SK-MEL-5 (cell line): ENCODE measurements around the gene ACTR3C. TPM values are rescaled to one million over a fixed set of nuclear protein-coding genes. Genes with fewer than 3 reads are reported as not detected.
"Not testable (repeated sequence)": the region's sequence is repeated elsewhere in the genome, so short reads cannot be mapped to it uniquely, and the experiment has no call there.

Source experiments
- DNase-seq: peaks from one replicate; pipeline ENCODE4 v3.0.0-alpha.2; 2016; ENCODE audit warnings: low read depth, low spot score
- in situ Hi-C: cut with HindIII; loops from 2 replicates; pipeline ENCODE4 v1.10.0; 2016; ENCODE audit warnings: low sequenced_read_pairs, high pct_unique_total_duplicates, low pct_unique_long_range_greater_than_20kb
- total RNA-seq: library from RNA; depleted of rRNA; stranded (reverse); fragments of >200 nt; shearing (Covaris generic); gene quantifications from 2 replicates; pipeline ENCODE4 v1.2.3, GENCODE V29; 2014

ACTR3C gene
- total RNA-seq, 1 experiment from 2014 or later = not detected

GRCh38 chr7:150270101-150270824 lies 53.1 kb downstream of the ACTR3C start:
- in situ Hi-C loops, DNase-seq: not testable (repeated sequence)

GRCh38 chr7:150268798-150269197 lies 54.5 kb downstream of the ACTR3C start:
- in situ Hi-C loops, DNase-seq: not testable (repeated sequence)

GRCh38 chr7:150268287-150268686 lies 55.1 kb downstream of the ACTR3C start:
- in situ Hi-C loops, DNase-seq: not testable (repeated sequence)

GRCh38 chr7:150266953-150267665 lies 56.2 kb downstream of the ACTR3C start:
- peak; percentile 9 for DNase-seq
- in situ Hi-C loops = not testable (repeated sequence)

- in situ Hi-C loops, DNase-seq: not testable (repeated sequence)
These were observed 60.7 kb downstream of the ACTR3C start for GRCh38 chr7:150262656-150263055.

DNA sequence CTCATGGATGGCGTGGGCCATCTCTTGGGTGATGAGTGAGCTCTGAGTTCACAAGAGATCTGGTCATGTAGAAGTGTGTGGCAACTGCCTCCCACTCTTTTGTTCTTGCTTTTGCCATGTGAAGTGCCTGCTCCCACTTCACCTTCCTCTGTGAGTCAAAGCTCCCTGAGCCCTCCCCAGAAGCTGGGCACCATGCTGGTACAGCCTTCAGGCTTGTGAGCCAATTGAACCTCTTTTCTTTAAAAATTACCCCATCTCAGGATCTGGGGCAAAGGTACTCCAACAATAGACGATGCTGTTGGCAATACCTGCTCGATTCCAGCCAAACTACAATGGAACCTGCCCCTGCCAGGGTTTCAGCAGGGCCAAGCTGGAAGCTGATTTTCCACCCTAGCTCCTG lies 75.6 kb downstream of the ACTR3C start:
- DNase-seq, in situ Hi-C loops: not testable (repeated sequence)

- in situ Hi-C loops, DNase-seq: not testable (repeated sequence)
These were observed 78.1 kb downstream of the ACTR3C start for GRCh38 chr7:150245208-150245607.

DNA sequence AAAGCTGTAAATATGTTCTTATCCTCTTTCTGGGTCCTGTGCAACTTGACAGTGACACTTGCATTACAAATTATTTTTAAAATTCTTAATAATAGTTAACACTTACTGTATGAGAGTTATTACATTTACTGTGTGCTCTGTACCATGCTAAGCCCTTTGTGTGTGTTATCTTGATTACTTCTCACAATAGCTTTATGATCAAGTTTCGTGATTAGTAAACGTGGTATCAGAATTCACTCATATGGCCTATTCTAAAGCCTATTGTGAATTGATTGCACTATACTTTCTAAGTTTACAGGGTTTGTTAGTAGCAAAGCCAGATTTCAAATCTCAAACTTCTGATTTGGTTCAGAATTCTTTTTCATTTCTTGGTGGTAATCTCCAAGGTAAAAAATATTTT lies 80.4 kb downstream of the ACTR3C start:
- in situ Hi-C loops = not testable (repeated sequence)

GRCh38 chr7:150225444-150225843 lies 97.9 kb downstream of the ACTR3C start:
- in situ Hi-C loops, DNase-seq: not testable (repeated sequence)

More for the DNA sequence above, 80.4 kb downstream of the ACTR3C start:
- DNase-seq = not testable (repeated sequence)

DNA sequence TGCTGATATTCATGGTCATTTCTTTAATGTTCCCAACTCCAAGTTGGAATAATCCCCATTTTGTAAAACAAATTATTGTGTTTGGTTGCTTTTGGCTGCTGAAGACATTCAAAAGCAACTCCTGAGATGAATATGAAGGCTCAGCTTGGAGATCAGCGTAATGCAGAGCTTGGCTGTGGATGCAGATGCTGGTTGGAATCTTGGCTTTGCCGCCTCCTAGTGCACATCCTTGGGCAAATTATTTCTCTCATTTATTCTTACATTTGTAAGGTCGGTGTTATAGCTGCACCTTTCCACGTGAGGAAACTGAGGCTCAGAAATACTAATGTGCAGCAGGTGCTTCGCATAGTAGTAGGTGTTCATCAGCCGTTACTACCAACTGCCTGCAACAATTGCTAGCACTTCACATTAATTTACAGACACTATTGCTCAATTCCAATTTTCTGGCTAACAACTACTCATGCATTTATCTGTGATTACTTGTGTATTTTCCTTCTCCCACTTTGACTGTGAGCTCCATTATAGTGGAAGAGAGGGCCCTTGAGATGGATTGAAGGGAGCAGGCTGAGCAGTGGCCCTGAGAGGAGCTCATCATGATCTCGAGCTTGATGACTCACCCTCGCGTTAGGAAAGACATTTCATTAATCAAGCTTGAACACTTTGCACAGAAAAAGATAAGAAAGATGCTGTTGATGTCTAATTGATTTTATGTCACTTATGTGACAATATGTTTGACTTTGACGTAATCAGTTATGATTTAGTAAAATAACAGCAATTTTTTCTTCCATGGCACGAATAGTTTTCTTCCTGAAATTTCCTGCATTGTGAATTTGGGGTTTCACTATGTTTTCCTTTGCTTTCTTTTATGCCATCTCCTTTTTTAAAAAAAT lies 101.0 kb downstream of the ACTR3C start:
- peak; percentile 63 for DNase-seq
- in situ Hi-C loops = not testable (repeated sequence)

DNA sequence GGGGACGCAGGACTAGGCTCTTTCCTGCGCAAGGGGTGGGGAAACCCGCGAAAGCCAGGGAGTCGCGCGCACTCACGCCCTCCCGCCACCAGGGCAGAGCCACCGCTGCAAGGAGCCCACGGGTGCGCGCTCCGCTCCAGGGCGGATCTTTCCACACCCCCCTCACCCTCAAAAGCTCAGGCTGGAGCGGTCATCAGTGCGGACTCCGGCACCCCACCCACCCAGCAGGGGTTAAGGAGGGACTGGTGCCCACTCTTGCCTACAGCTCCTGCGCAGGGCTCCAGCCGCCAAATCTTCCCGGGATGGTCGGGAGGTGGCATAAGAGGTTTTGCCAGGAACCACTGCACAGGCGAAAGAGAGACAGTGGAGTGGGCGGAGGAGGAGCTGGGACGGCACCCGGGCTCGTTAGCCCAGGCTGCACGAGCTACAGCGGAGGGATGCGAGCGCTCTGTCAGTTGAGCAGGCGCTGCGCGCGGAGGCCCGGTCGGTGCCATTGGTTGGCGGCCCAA lies 102.6 kb downstream of the ACTR3C start:
- in situ Hi-C loops, DNase-seq: not testable (repeated sequence)

DNA sequence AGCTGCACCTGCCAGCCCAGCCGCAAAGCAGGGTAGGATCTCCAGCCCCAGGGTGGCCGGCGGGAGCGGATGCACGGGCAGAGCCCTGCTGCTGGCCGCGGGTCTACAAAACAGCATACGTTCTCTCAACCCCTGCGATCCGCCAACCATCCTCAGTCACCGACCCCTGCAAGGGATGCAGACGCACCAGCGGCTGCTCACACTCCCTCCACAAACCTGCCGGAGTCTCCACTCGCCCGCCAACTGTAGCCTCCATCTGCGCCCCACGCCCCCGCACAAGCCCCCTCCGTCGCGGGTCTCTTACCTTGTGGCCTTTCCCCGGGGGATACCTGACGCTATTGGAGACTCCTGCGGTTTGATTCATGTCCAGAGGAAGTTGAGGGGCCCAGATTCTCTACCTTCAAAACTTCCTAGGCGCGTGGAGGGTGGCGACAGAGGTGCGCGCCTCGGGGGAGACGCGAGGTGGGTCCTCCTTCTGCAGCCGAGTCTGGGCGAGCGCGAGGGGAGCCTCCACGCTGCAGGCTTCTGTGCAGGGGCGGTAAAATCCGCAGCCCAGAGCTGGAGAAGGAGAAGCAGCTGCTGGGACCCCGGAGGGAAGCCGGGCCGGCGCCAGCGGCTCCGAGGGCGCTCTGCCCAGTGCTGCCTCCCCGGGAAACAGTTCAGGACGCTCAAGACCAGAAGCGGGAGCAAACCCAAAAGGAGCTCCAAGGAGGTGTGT lies 103.2 kb downstream of the ACTR3C start:
- in situ Hi-C loops, DNase-seq: not testable (repeated sequence)

GRCh38 chr7:150206848-150207247 lies 116.5 kb downstream of the ACTR3C start:
- in situ Hi-C loops = not testable (repeated sequence)

GRCh38 chr7:150205866-150206265 lies 117.5 kb downstream of the ACTR3C start:
- in situ Hi-C loops, DNase-seq: not testable (repeated sequence)

More at GRCh38 chr7:150206848-150207247, 116.5 kb downstream of the ACTR3C start:
- DNase-seq = not testable (repeated sequence)

GRCh38 chr7:150204577-150204976 lies 118.8 kb downstream of the ACTR3C start:
- DNase-seq, in situ Hi-C loops: not testable (repeated sequence)

GRCh38 chr7:150202894-150203293 lies 120.5 kb downstream of the ACTR3C start:
- in situ Hi-C loops, DNase-seq: not testable (repeated sequence)
